ENCODE measurements around the gene PRLR. TPM values are rescaled to one million over a fixed set of nuclear protein-coding genes. Genes with fewer than 3 reads are reported as not detected.
A peak's percentile ranks its signal among the peaks of the same experiment; 100 is the strongest.

PRLR gene
- total and polyA plus RNA-seq, 3 experiments from 2014 or later = not detected

GRCh38 chr5:35160486-35161116, 69.7 kb downstream of the PRLR start:
- H3K4me1 ChIP-seq (ENCODE audit: insufficient read depth, low read length) = no peaks in the 10 kb centered on the region
- Mint-ChIP-seq H3K27me3 (peaks cover 2 to 17% of the 10 kb centered on the region in 2 donors), H3K4me3 (no peak overlapping the region), H3K36me3 (no peaks in the 10 kb centered on the region), H3K4me1 (no peaks in the 10 kb centered on the region), H3K27ac (no peak overlapping the region), H3K9me3 (peaks cover 0 to 2% (median 0%) of the 10 kb centered on the region in 5 donors)
- DNase-seq = no peak
- H3K9me3 ChIP-seq (ENCODE audit: low read length) = no peaks in the 10 kb centered on the region
- no peak overlapping the region for H3K27ac ChIP-seq (ENCODE audit: low read depth, low read length)
- no peak overlapping the region for H3K4me3 ChIP-seq (ENCODE audit: low read length)
- no peaks in the 10 kb centered on the region for H3K36me3 ChIP-seq (ENCODE audit: insufficient read depth, low read length)
- POLR2A ChIA-PET = no interaction called here
- CTCF ChIA-PET = no interaction called here
- no peaks in the 10 kb centered on the region for H3K27me3 ChIP-seq (ENCODE audit: insufficient read depth, low read length, poor library complexity, severe bottlenecking)

- Histone ChIP-seq H3K36me3 (ENCODE audit: insufficient read depth, low read length) (no peaks in the 10 kb centered on the region), H3K27me3 (ENCODE audit: insufficient read depth, low read length, poor library complexity, severe bottlenecking) (no peaks in the 10 kb centered on the region), H3K4me1 (ENCODE audit: insufficient read depth, low read length) (no peaks in the 10 kb centered on the region), H3K4me3 (ENCODE audit: low read length) (no peak overlapping the region), H3K9me3 (ENCODE audit: low read length) (no peaks in the 10 kb centered on the region), H3K27ac (ENCODE audit: low read depth, low read length) (no peak overlapping the region)
- no peaks in the 10 kb centered on the region for H3K36me3 Mint-ChIP-seq
- CTCF ChIA-PET = no interaction called here
- H3K27ac Mint-ChIP-seq = no peak overlapping the region
- DNase-seq = no peak
- H3K4me3 Mint-ChIP-seq = no peak overlapping the region
- POLR2A ChIA-PET = interaction anchor here (0.6 kb wide), 1 partner anchor 790 kb away, joined by 5 read pairs; no protein-coding TSS in a partner anchor
- H3K9me3 Mint-ChIP-seq = peaks cover 0 to 2% (median 0%) of the 10 kb centered on the region in 5 donors
- no peaks in the 10 kb centered on the region for H3K4me1 Mint-ChIP-seq
- peaks cover 2 to 8% of the 10 kb centered on the region in 2 donors for H3K27me3 Mint-ChIP-seq
Observed at GRCh38 chr5:35159370-35159742, 70.9 kb downstream of the PRLR start.

- H3K4me3 Mint-ChIP-seq = no peak overlapping the region
- peaks cover 0 to 2% (median 0%) of the 10 kb centered on the region in 5 donors for H3K9me3 Mint-ChIP-seq
- Histone ChIP-seq H3K36me3 (ENCODE audit: insufficient read depth, low read length) (no peaks in the 10 kb centered on the region), H3K27ac (ENCODE audit: low read depth, low read length) (no peak overlapping the region), H3K27me3 (ENCODE audit: insufficient read depth, low read length, poor library complexity, severe bottlenecking) (no peaks in the 10 kb centered on the region), H3K9me3 (ENCODE audit: low read length) (no peaks in the 10 kb centered on the region), H3K4me3 (ENCODE audit: low read length) (no peak overlapping the region), H3K4me1 (ENCODE audit: insufficient read depth, low read length) (no peaks in the 10 kb centered on the region)
- no peak for DNase-seq
- CTCF ChIA-PET = no interaction called here
- no peaks in the 10 kb centered on the region for H3K36me3 Mint-ChIP-seq
- H3K4me1 Mint-ChIP-seq = no peaks in the 10 kb centered on the region
- peaks cover 2 to 4% of the 10 kb centered on the region in 2 donors for H3K27me3 Mint-ChIP-seq
- no peak overlapping the region for H3K27ac Mint-ChIP-seq
- POLR2A ChIA-PET = interaction anchor here (0.6 kb wide), 1 partner anchor 790 kb away, joined by 5 read pairs; no protein-coding TSS in a partner anchor
Observed at GRCh38 chr5:35158622-35159369, 71.5 kb downstream of the PRLR start.

- POLR2A ChIA-PET = no interaction called here
- peaks cover 0 to 2% (median 0%) of the 10 kb centered on the region in 5 donors for H3K9me3 Mint-ChIP-seq
Observed at GRCh38 chr5:35158204-35158603, 72.1 kb downstream of the PRLR start.

GRCh38 chr5:35153375-35153932, 76.8 kb downstream of the PRLR start:
- Mint-ChIP-seq H3K9me3 (no peaks in the 10 kb centered on the region), H3K4me1 (no peaks in the 10 kb centered on the region), H3K27me3 (peaks cover 3 to 4% of the 10 kb centered on the region in 2 donors), H3K27ac (no peak overlapping the region), H3K36me3 (no peaks in the 10 kb centered on the region), H3K4me3 (no peak overlapping the region)
- DNase-seq = no peak
- H3K9me3 ChIP-seq (ENCODE audit: low read length) = no peaks in the 10 kb centered on the region
- ChIA-PET POLR2A (no interaction called here), CTCF (no interaction called here)
- H3K4me1 ChIP-seq (ENCODE audit: insufficient read depth, low read length) = no peaks in the 10 kb centered on the region
- no peak overlapping the region for H3K4me3 ChIP-seq (ENCODE audit: low read length)
- no peaks in the 10 kb centered on the region for H3K27me3 ChIP-seq (ENCODE audit: insufficient read depth, low read length, poor library complexity, severe bottlenecking)
- no peak overlapping the region for H3K27ac ChIP-seq (ENCODE audit: low read depth, low read length)
- H3K36me3 ChIP-seq (ENCODE audit: insufficient read depth, low read length) = no peaks in the 10 kb centered on the region

More at GRCh38 chr5:35158204-35158603, 72.1 kb downstream of the PRLR start:
- Histone ChIP-seq H3K27me3 (ENCODE audit: insufficient read depth, low read length, poor library complexity, severe bottlenecking) (no peaks in the 10 kb centered on the region), H3K9me3 (ENCODE audit: low read length) (no peaks in the 10 kb centered on the region), H3K27ac (ENCODE audit: low read depth, low read length) (no peak overlapping the region), H3K4me1 (ENCODE audit: insufficient read depth, low read length) (no peaks in the 10 kb centered on the region), H3K36me3 (ENCODE audit: insufficient read depth, low read length) (no peaks in the 10 kb centered on the region), H3K4me3 (ENCODE audit: low read length) (no peak overlapping the region)
- no peak for DNase-seq
- Mint-ChIP-seq H3K27ac (no peak overlapping the region), H3K27me3 (peaks cover 2% of the 10 kb centered on the region in 2 donors), H3K4me1 (no peaks in the 10 kb centered on the region), H3K4me3 (no peak overlapping the region), H3K36me3 (no peaks in the 10 kb centered on the region)
- CTCF ChIA-PET = no interaction called here

- H3K4me3 ChIP-seq (ENCODE audit: low read length) = no peak overlapping the region
- H3K27me3 ChIP-seq (ENCODE audit: insufficient read depth, low read length, poor library complexity, severe bottlenecking) = no peaks in the 10 kb centered on the region
- H3K27me3 Mint-ChIP-seq = peaks cover 3 to 4% of the 10 kb centered on the region in 2 donors
- H3K27ac ChIP-seq (ENCODE audit: low read depth, low read length) = no peak overlapping the region
- H3K36me3 ChIP-seq (ENCODE audit: insufficient read depth, low read length) = no peaks in the 10 kb centered on the region
- no peaks in the 10 kb centered on the region for H3K4me1 Mint-ChIP-seq
- no peak for DNase-seq
- H3K36me3 Mint-ChIP-seq = no peaks in the 10 kb centered on the region
- peak overlapping the region in 1 of 8 donors; percentile 4 for H3K27ac Mint-ChIP-seq
- no peaks in the 10 kb centered on the region for H3K9me3 Mint-ChIP-seq
- CTCF ChIA-PET = no interaction called here
- POLR2A ChIA-PET = no interaction called here
- no peaks in the 10 kb centered on the region for H3K4me1 ChIP-seq (ENCODE audit: insufficient read depth, low read length)
- H3K9me3 ChIP-seq (ENCODE audit: low read length) = no peaks in the 10 kb centered on the region
- H3K4me3 Mint-ChIP-seq = no peak overlapping the region
Observed at GRCh38 chr5:35152733-35153132, 77.6 kb downstream of the PRLR start.

- DNase-seq = no peak
- peaks cover 6 to 13% of the 10 kb centered on the region in 2 donors for H3K27me3 Mint-ChIP-seq
- H3K4me3 Mint-ChIP-seq = no peak overlapping the region
- Histone ChIP-seq H3K4me3 (ENCODE audit: low read length) (no peak overlapping the region), H3K9me3 (ENCODE audit: low read length) (no peaks in the 10 kb centered on the region), H3K27me3 (ENCODE audit: insufficient read depth, low read length, poor library complexity, severe bottlenecking) (no peaks in the 10 kb centered on the region), H3K4me1 (ENCODE audit: insufficient read depth, low read length) (no peaks in the 10 kb centered on the region), H3K27ac (ENCODE audit: low read depth, low read length) (no peak overlapping the region), H3K36me3 (ENCODE audit: insufficient read depth, low read length) (no peaks in the 10 kb centered on the region)
- ChIA-PET POLR2A (no interaction called here), CTCF (no interaction called here)
- peak overlapping the region in 1 of 8 donors; percentile 11 for H3K27ac Mint-ChIP-seq
- no peaks in the 10 kb centered on the region for H3K9me3 Mint-ChIP-seq
- no peaks in the 10 kb centered on the region for H3K36me3 Mint-ChIP-seq
- H3K4me1 Mint-ChIP-seq = no peaks in the 10 kb centered on the region
Observed at GRCh38 chr5:35151146-35151920, 79.0 kb downstream of the PRLR start.

GRCh38 chr5:35149041-35149440, 81.2 kb downstream of the PRLR start:
- no peaks in the 10 kb centered on the region for H3K36me3 ChIP-seq (ENCODE audit: insufficient read depth, low read length)
- no peaks in the 10 kb centered on the region for H3K4me1 Mint-ChIP-seq
- peaks cover 6 to 33% of the 10 kb centered on the region in 2 donors for H3K27me3 Mint-ChIP-seq
- H3K4me3 ChIP-seq (ENCODE audit: low read length) = no peak overlapping the region
- H3K9me3 Mint-ChIP-seq = no peaks in the 10 kb centered on the region
- no peaks in the 10 kb centered on the region for H3K27me3 ChIP-seq (ENCODE audit: insufficient read depth, low read length, poor library complexity, severe bottlenecking)
- no peak overlapping the region for H3K27ac Mint-ChIP-seq
- no peaks in the 10 kb centered on the region for H3K36me3 Mint-ChIP-seq
- no peak overlapping the region for H3K4me3 Mint-ChIP-seq
- CTCF ChIA-PET = no interaction called here
- no peak overlapping the region for H3K27ac ChIP-seq (ENCODE audit: low read depth, low read length)
- no peaks in the 10 kb centered on the region for H3K9me3 ChIP-seq (ENCODE audit: low read length)
- POLR2A ChIA-PET = no interaction called here
- DNase-seq = no peak
- H3K4me1 ChIP-seq (ENCODE audit: insufficient read depth, low read length) = no peaks in the 10 kb centered on the region

All from CD8-positive, alpha-beta memory T cell (primary cell).